ENCODE data around the gene RELN. TPM values are rescaled to one million over a fixed set of nuclear protein-coding genes. Genes with fewer than 3 reads are reported as not detected.
A peak's percentile ranks its signal among the peaks of the same experiment; 100 is the strongest.

Gene RELN
- total RNA-seq, 1 donor from 2014 or later = 7.3 TPM

GRCh38 chr7:103752995-103753394 lies 236.5 kb downstream of the RELN start:
- Mint-ChIP-seq H3K27me3 (ENCODE audit: low read depth) (peaks cover 11% of the 10 kb centered on the region), H3K36me3 (no peaks in the 10 kb centered on the region), H3K9me3 (no peaks in the 10 kb centered on the region), H3K27ac (no peak overlapping the region), H3K4me1 (peaks cover 8% of the 10 kb centered on the region), H3K4me3 (no peak overlapping the region)
- DNase-seq (ENCODE audit: low spot score in 2 of 2, unreplicated experiment in 2 of 2) = no peak
- no peak for TF ChIP-seq CTCF (IDR thresholded peaks at IDR 0.05; ENCODE audit: unreplicated experiment)

DNA sequence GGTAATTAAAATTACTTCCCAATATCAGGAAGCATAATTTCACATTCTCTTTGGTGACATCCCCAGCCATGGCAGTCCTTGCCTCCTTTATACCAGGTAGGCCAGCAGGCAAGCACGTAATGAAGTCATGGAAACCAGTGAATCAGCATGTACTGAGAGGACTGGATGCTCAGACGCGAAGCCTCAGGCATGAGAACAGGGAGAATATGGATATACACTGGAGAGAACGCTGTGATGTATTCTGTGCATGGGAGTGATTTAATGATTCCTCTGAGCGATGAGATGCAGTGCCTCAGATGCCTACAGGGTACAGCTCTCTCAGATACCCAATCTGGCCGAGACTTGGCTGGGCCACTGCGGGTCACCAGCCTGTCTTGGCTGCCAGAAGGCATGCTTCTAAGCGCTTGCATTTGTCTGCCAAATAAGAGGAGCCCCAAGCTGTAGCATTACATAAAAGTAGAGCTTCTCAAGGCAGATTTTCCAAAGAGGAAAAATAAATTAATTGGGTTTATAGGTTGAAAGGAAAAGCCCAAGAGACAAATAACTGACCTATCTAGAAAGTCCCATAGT lies 238.1 kb downstream of the RELN start:
- peaks cover 8% of the 10 kb centered on the region for H3K4me1 Mint-ChIP-seq
- peaks cover 9% of the 10 kb centered on the region for H3K27me3 Mint-ChIP-seq (ENCODE audit: low read depth)
- H3K4me3 Mint-ChIP-seq = no peak overlapping the region
- H3K9me3 Mint-ChIP-seq = no peaks in the 10 kb centered on the region
- H3K27ac Mint-ChIP-seq = no peak overlapping the region
- no peaks in the 10 kb centered on the region for H3K36me3 Mint-ChIP-seq
- no peak for TF ChIP-seq CTCF (IDR thresholded peaks at IDR 0.05; ENCODE audit: unreplicated experiment)
- DNase-seq (ENCODE audit: low spot score in 2 of 2, unreplicated experiment in 2 of 2) = no peak

DNA sequence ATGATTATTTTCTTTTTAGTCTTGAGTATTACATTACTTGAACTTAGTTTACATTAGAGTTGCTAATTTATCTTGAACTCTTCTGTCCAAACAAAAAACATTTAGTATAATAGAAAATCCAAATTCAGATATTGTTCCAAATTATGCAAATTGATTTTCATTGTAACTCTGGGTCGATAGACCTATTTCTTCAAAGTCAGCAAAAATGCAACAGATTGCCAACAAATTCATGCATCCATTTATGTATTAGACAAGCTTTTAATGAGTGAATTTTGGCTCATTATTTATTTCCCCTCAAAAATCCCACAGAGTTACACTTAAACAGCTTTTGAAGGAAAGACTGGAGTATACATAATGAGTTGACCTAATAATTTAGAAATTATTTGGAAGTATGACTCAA lies 240.8 kb downstream of the RELN start:
- Mint-ChIP-seq H3K36me3 (no peaks in the 10 kb centered on the region), H3K4me3 (no peak overlapping the region), H3K4me1 (peaks cover 6% of the 10 kb centered on the region), H3K9me3 (no peaks in the 10 kb centered on the region), H3K27ac (no peak overlapping the region), H3K27me3 (ENCODE audit: low read depth) (peaks cover 9% of the 10 kb centered on the region)
- TF ChIP-seq CTCF (IDR thresholded peaks at IDR 0.05; ENCODE audit: unreplicated experiment) = no peak
- no peak for DNase-seq (ENCODE audit: low spot score in 2 of 2, unreplicated experiment in 2 of 2)

GRCh38 chr7:103735377-103735776 lies 254.1 kb downstream of the RELN start:
- Mint-ChIP-seq H3K4me1 (peaks cover 29% of the 10 kb centered on the region), H3K4me3 (no peak overlapping the region), H3K36me3 (no peaks in the 10 kb centered on the region), H3K9me3 (peaks cover 21% of the 10 kb centered on the region), H3K27me3 (ENCODE audit: low read depth) (peaks cover 17% of the 10 kb centered on the region), H3K27ac (peak overlapping the region; percentile 16)
- no peak for DNase-seq (ENCODE audit: low spot score in 2 of 2, unreplicated experiment in 2 of 2)
- TF ChIP-seq CTCF (IDR thresholded peaks at IDR 0.05; ENCODE audit: unreplicated experiment) = no peak

- no peak for TF ChIP-seq CTCF (IDR thresholded peaks at IDR 0.05; ENCODE audit: unreplicated experiment)
- peaks cover 15% of the 10 kb centered on the region for H3K4me1 Mint-ChIP-seq
- no peaks in the 10 kb centered on the region for H3K36me3 Mint-ChIP-seq
- no peak overlapping the region for H3K4me3 Mint-ChIP-seq
- H3K27me3 Mint-ChIP-seq (ENCODE audit: low read depth) = no peaks in the 10 kb centered on the region
- no peak for DNase-seq (ENCODE audit: low spot score in 2 of 2, unreplicated experiment in 2 of 2)
- no peak overlapping the region for H3K27ac Mint-ChIP-seq
- peaks cover 10% of the 10 kb centered on the region for H3K9me3 Mint-ChIP-seq
Measured at GRCh38 chr7:103731169-103731568, 258.3 kb downstream of the RELN start.

DNA sequence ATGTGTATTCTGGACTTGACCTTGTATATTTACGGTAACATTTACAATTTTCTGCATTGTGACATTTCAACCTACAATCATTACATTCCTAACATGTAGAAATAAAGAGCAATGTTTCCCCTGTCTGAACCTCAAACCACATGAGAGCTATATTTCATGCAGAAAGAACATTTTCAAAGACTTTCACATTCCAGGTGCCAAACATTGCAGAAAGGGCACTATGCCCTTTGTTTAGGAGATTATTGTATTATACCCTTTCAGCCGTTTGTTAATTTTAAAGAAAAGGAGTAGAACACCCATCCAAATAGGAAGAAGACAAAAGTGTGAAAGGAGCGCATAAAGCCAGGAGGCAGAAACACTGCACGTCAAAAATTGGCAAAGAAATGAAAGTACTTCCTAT lies 260.4 kb downstream of the RELN start:
- H3K27me3 Mint-ChIP-seq (ENCODE audit: low read depth) = no peaks in the 10 kb centered on the region
- H3K27ac Mint-ChIP-seq = no peak overlapping the region
- H3K4me1 Mint-ChIP-seq = peaks cover 4% of the 10 kb centered on the region
- H3K9me3 Mint-ChIP-seq = peaks cover 10% of the 10 kb centered on the region
- DNase-seq (ENCODE audit: low spot score in 2 of 2, unreplicated experiment in 2 of 2) = no peak
- no peak overlapping the region for H3K4me3 Mint-ChIP-seq
- TF ChIP-seq CTCF (IDR thresholded peaks at IDR 0.05; ENCODE audit: unreplicated experiment) = no peak
- H3K36me3 Mint-ChIP-seq = no peaks in the 10 kb centered on the region

Data from mesothelial cell of epicardium (in vitro differentiated cells).